Rectal smooth muscle tissue (tissue), 1 donor: Measurements from ENCODE around the gene ARHGEF28.
A peak's percentile ranks its signal among the peaks of the same experiment; 100 is the strongest.

ENCODE experiments used
- H3K27ac ChIP-seq: one replicate; pipeline ENCODE4 v1.7.0; 2013; ENCODE audit warnings: low read depth, low read length, inconsistent platforms
- H3K27me3 ChIP-seq: one replicate; pipeline ENCODE4 v1.7.0; 2013; ENCODE audit warnings: low read length; ENCODE audit not compliant: control insufficient read depth, insufficient read depth
- H3K36me3 ChIP-seq: one replicate; pipeline ENCODE4 v1.7.0; 2013; ENCODE audit warnings: low read length; ENCODE audit not compliant: control insufficient read depth, insufficient read depth
- H3K4me1 ChIP-seq: one replicate; pipeline ENCODE4 v1.7.0; 2013; ENCODE audit warnings: low read length; ENCODE audit not compliant: control insufficient read depth, insufficient read depth
- H3K4me3 ChIP-seq: one replicate; pipeline ENCODE4 v1.7.0; 2013; ENCODE audit warnings: low read length
- H3K9ac ChIP-seq: one replicate; pipeline ENCODE4 v1.7.0; 2013; ENCODE audit warnings: low read length

The ARHGEF28 gene

GRCh38 chr5:73812457-73812856 lies 186.5 kb downstream of the ARHGEF28 start:
- H3K9ac ChIP-seq, result no peak overlapping the region
- no peak overlapping the region for H3K27ac ChIP-seq
- no peaks in the 10 kb centered on the region for H3K4me1 ChIP-seq
- H3K27me3 ChIP-seq, result no peaks in the 10 kb centered on the region
- no peak overlapping the region for H3K4me3 ChIP-seq
- no peaks in the 10 kb centered on the region for H3K36me3 ChIP-seq

GRCh38 chr5:73812962-73813588 lies 187.1 kb downstream of the ARHGEF28 start:
- no peak overlapping the region for H3K27ac ChIP-seq
- no peaks in the 10 kb centered on the region for H3K4me1 ChIP-seq
- peak overlapping the region; percentile 17 for H3K4me3 ChIP-seq
- H3K27me3 ChIP-seq, result no peaks in the 10 kb centered on the region
- H3K9ac ChIP-seq, result no peak overlapping the region
- no peaks in the 10 kb centered on the region for H3K36me3 ChIP-seq

GRCh38 chr5:73814233-73814846 lies 188.3 kb downstream of the ARHGEF28 start:
- Histone ChIP-seq H3K4me3 (peak overlapping the region; percentile 11), H3K27ac (no peak overlapping the region), H3K9ac (no peak overlapping the region)

GRCh38 chr5:73815631-73816030 lies 189.6 kb downstream of the ARHGEF28 start:
- H3K36me3 ChIP-seq, result no peaks in the 10 kb centered on the region
- no peaks in the 10 kb centered on the region for H3K27me3 ChIP-seq
- H3K4me1 ChIP-seq, result no peaks in the 10 kb centered on the region
- H3K4me3 ChIP-seq, result no peak overlapping the region
- H3K9ac ChIP-seq, result no peak overlapping the region
- H3K27ac ChIP-seq, result no peak overlapping the region

More at GRCh38 chr5:73814233-73814846, 188.3 kb downstream of the ARHGEF28 start:
- H3K27me3 ChIP-seq, result no peaks in the 10 kb centered on the region
- H3K4me1 ChIP-seq, result no peaks in the 10 kb centered on the region
- no peaks in the 10 kb centered on the region for H3K36me3 ChIP-seq

GRCh38 chr5:73816656-73817420 lies 190.8 kb downstream of the ARHGEF28 start:
- H3K27me3 ChIP-seq, result no peaks in the 10 kb centered on the region
- no peaks in the 10 kb centered on the region for H3K4me1 ChIP-seq
- no peaks in the 10 kb centered on the region for H3K36me3 ChIP-seq
- H3K27ac ChIP-seq, result no peak overlapping the region
- H3K9ac ChIP-seq, result no peak overlapping the region
- H3K4me3 ChIP-seq, result no peak overlapping the region

- no peaks in the 10 kb centered on the region for H3K4me1 ChIP-seq
- no peaks in the 10 kb centered on the region for H3K36me3 ChIP-seq
- no peak overlapping the region for H3K4me3 ChIP-seq
- H3K9ac ChIP-seq, result no peak overlapping the region
- H3K27ac ChIP-seq, result no peak overlapping the region
- no peaks in the 10 kb centered on the region for H3K27me3 ChIP-seq
These were observed 192.4 kb downstream of the ARHGEF28 start for GRCh38 chr5:73818357-73818756.

GRCh38 chr5:73820326-73820725 lies 194.3 kb downstream of the ARHGEF28 start:
- Histone ChIP-seq H3K36me3 (no peaks in the 10 kb centered on the region), H3K27ac (no peak overlapping the region), H3K4me1 (no peaks in the 10 kb centered on the region), H3K9ac (no peak overlapping the region), H3K27me3 (no peaks in the 10 kb centered on the region), H3K4me3 (no peak overlapping the region)

GRCh38 chr5:73821003-73821402 lies 195.0 kb downstream of the ARHGEF28 start:
- no peaks in the 10 kb centered on the region for H3K4me1 ChIP-seq
- H3K27ac ChIP-seq, result no peak overlapping the region
- no peak overlapping the region for H3K4me3 ChIP-seq
- H3K27me3 ChIP-seq, result no peaks in the 10 kb centered on the region
- H3K9ac ChIP-seq, result no peak overlapping the region
- no peaks in the 10 kb centered on the region for H3K36me3 ChIP-seq

- Histone ChIP-seq H3K4me3 (no peak overlapping the region), H3K4me1 (no peaks in the 10 kb centered on the region), H3K9ac (no peak overlapping the region), H3K27ac (no peak overlapping the region), H3K27me3 (no peaks in the 10 kb centered on the region), H3K36me3 (no peaks in the 10 kb centered on the region)
These were observed 196.4 kb downstream of the ARHGEF28 start for GRCh38 chr5:73822278-73822988.

GRCh38 chr5:73822989-73823339 lies 197.0 kb downstream of the ARHGEF28 start:
- Histone ChIP-seq H3K27ac (no peak overlapping the region), H3K4me1 (no peaks in the 10 kb centered on the region), H3K27me3 (no peaks in the 10 kb centered on the region)

GRCh38 chr5:73823508-73823925 lies 197.5 kb downstream of the ARHGEF28 start:
- H3K4me3 ChIP-seq, result no peak overlapping the region
- H3K4me1 ChIP-seq, result no peaks in the 10 kb centered on the region
- H3K27me3 ChIP-seq, result no peaks in the 10 kb centered on the region
- H3K27ac ChIP-seq, result no peak overlapping the region
- no peak overlapping the region for H3K9ac ChIP-seq
- no peaks in the 10 kb centered on the region for H3K36me3 ChIP-seq

More at GRCh38 chr5:73822989-73823339, 197.0 kb downstream of the ARHGEF28 start:
- Histone ChIP-seq H3K4me3 (no peak overlapping the region), H3K9ac (no peak overlapping the region), H3K36me3 (no peaks in the 10 kb centered on the region)

GRCh38 chr5:73825199-73825598 lies 199.2 kb downstream of the ARHGEF28 start:
- H3K4me3 ChIP-seq, result no peak overlapping the region

More at GRCh38 chr5:73825199-73825598, 199.2 kb downstream of the ARHGEF28 start:
- no peak overlapping the region for H3K9ac ChIP-seq
- no peak overlapping the region for H3K27ac ChIP-seq
- no peaks in the 10 kb centered on the region for H3K27me3 ChIP-seq
- H3K36me3 ChIP-seq, result no peaks in the 10 kb centered on the region
- no peaks in the 10 kb centered on the region for H3K4me1 ChIP-seq
